Stimulated activated CD4-positive, alpha-beta T cell treated with anti-CD3 and anti-CD28 coated beads, Interleukin-1b, Interleukin-23, amount 100 ng/mL, for 48 hours (primary cell): ENCODE measurements around the gene LAMP5.

Source experiments
- DNase-seq: peaks from one replicate; pipeline ENCODE4 v3.0.0-alpha.2; 2020

LAMP5 gene

GRCh38 chr20:9501473-9501872, 12.9 kb upstream of the LAMP5 start:
- DNase-seq = no peak

GRCh38 chr20:9503526-9504245, 10.7 kb upstream of the LAMP5 start:
- no peak for DNase-seq

- no peak for DNase-seq
Measured at GRCh38 chr20:9506280-9506821, 8.0 kb upstream of the LAMP5 start.

GRCh38 chr20:9506964-9507369, 7.4 kb upstream of the LAMP5 start:
- DNase-seq = no peak

- no peak for DNase-seq
Measured at GRCh38 chr20:9507544-9508239, 6.7 kb upstream of the LAMP5 start.

GRCh38 chr20:9508240-9508661, 6.1 kb upstream of the LAMP5 start:
- no peak for DNase-seq

- DNase-seq = no peak
Measured at GRCh38 chr20:9508696-9509178, 5.7 kb upstream of the LAMP5 start.

- no peak for DNase-seq
Measured at GRCh38 chr20:9509246-9509645, 5.1 kb upstream of the LAMP5 start.

GRCh38 chr20:9510911-9511310, 3.5 kb upstream of the LAMP5 start:
- no peak for DNase-seq

- no peak for DNase-seq
Measured at GRCh38 chr20:9514072-9514460, 324 bp upstream of the LAMP5 start.

GRCh38 chr20:9515214-9515585, 810 bp downstream of the LAMP5 start:
- no peak for DNase-seq

GRCh38 chr20:9515741-9516233, 1.4 kb downstream of the LAMP5 start:
- DNase-seq = no peak

GRCh38 chr20:9516234-9516871, 2.0 kb downstream of the LAMP5 start:
- no peak for DNase-seq

GRCh38 chr20:9517297-9518162, 3.1 kb downstream of the LAMP5 start:
- DNase-seq = no peak

GRCh38 chr20:9518576-9519175, 4.3 kb downstream of the LAMP5 start:
- no peak for DNase-seq

GRCh38 chr20:9520086-9520485, 5.7 kb downstream of the LAMP5 start:
- no peak for DNase-seq

- DNase-seq = no peak
Measured at GRCh38 chr20:9523636-9524035, 9.2 kb downstream of the LAMP5 start.

- no peak for DNase-seq
Measured at GRCh38 chr20:9531581-9531980, 17.2 kb downstream of the LAMP5 start.

GRCh38 chr20:9532069-9532838, 17.9 kb downstream of the LAMP5 start:
- no peak for DNase-seq

GRCh38 chr20:9534025-9534424, 19.6 kb downstream of the LAMP5 start:
- no peak for DNase-seq

- no peak for DNase-seq
Measured at GRCh38 chr20:9535449-9535848, 21.1 kb downstream of the LAMP5 start.
